Activated T-cell treated with anti-CD3 and anti-CD28 coated beads, Interleukin-2, amount 50 U/mL, for 1 hour (primary cell): Measurements from ENCODE around the gene ZSCAN12.

Experiments
- DNase-seq: peaks from one replicate; pipeline ENCODE4 v3.0.0-alpha.2; 2020

ZSCAN12 gene

DNA sequence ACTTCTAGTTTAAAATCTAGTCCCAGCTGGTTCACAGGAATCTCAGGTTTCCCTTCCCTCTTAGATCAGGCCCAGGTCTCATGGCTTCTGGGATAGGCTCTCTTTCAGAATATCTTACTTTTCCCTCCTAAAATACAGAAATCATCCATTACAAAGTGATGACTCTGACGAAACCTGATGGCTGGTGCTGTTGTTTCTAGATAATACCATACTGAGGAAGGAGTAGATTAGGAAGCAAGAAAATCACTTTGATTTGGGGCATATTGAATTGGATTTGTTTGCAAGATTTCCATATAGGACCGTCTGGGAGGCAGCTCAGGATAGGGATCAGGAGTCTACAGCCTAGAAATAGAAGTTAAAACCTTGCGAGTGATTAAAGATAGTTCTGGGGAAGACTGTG is 46.2 kb downstream of the ZSCAN12 start:
- DNase-seq, result no peak

DNA sequence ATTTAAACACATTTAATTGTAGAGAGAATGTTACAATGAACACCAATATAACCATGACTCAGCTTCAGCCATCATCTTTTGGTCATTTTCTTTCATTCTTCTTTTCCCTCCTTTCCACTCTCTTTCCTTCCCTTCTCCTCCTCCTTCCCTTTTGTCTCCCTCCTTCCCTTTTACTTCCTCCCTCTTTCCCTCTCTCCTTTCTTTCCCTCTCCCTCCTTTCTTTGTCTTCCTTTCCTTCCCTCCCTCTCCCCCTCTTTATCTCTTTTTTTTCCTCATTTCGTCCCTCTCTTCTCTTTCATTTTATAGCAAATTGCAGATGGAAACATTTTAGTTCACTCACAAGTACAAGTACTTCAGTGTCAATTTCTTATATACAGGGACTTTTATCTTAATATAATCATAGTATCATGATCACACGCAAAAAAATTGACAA is 48.0 kb downstream of the ZSCAN12 start:
- no peak for DNase-seq

DNA sequence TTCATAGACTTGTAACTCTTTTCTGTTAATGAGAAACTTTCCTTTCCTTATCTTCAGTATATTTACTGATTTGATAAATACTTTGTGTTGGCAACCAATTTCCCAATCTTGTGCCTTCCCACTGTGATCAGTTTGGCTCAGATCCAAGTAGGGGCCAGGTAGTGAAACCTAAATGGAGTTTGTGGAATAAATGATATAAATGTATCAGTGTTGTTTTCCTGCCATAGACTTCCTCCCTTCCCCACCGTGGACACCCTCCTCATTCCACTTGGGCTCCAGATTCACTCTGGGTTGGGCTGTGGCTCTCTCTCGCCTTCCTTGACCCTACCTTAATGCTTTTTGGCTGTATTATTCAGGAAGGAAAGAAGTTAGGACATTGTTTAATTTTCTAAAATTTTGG is 48.5 kb downstream of the ZSCAN12 start:
- DNase-seq, result no peak

DNA sequence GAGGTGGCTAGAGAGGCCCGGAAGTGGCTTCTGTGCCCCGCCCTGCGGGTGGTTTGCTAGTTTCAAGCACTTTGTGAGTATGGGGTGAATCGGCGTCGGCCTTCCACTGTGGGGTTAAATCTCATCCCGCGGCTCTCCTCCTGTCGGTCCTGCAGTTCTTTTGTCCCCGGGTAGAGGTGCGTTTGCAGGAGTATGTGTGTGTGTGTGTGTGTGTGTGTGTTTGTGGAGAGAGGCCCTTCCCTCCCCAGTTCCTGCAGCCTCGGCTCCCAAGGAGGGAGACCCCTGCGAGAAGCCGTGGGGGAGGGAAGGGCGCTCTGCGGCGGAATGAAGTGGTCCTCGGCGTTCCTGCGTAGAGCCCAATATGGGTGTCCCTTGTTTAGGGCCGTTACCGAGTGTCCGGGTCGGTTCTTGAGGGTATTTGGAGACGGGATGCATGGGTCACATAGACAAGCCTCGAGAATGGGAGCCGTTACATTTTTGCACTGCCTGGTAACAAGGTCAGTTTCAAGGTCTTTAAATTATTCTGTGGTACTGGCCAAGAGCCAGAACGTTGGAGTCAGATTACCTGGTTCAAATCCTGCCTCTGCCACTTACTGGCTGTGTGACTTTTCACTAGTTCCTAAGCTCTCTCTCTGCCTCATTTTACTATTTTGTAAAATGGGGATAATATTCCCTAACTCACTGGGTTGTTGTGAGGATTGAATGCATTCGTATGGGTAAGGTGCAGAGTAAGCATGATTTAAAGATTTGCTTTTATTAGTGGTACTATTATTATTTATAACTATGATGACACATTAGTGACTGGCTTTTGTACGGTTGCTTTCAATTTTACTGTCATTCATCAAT is 49.4 kb downstream of the ZSCAN12 start, which contains the start of gene ZKSCAN3:
Gene ZKSCAN3 (plus strand): TSS at position 56 of the 846 bp plus-strand sequence. CDS start 9,640 bp downstream, outside the sequence.
- DNase-seq, result peak; percentile 80

DNA sequence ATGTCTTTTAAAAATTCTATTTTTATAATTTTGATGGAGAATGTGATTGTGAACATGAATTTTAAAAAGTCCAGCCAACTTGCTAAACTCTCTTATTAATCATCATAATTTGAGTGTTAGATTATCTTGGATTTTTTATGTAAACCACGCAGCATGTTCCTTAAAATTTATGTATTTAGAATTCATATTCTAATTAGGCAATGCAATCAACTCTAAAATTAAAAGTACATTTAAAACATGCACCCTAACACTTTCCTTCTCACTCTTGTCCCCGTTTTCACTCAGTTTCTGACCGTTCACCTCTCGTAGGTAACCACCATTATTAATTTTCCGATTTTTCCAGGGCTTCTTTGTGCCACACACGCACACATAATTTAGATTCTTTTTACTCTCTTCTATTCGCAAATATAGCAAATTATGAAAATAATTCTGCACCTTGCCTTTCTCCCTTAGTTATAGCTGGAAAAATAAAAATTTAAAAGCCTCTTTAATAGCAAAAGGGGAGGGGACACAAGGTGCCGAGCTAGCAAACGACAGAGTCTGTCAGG is 50.1 kb downstream of the ZSCAN12 start:
- DNase-seq, result no peak

DNA sequence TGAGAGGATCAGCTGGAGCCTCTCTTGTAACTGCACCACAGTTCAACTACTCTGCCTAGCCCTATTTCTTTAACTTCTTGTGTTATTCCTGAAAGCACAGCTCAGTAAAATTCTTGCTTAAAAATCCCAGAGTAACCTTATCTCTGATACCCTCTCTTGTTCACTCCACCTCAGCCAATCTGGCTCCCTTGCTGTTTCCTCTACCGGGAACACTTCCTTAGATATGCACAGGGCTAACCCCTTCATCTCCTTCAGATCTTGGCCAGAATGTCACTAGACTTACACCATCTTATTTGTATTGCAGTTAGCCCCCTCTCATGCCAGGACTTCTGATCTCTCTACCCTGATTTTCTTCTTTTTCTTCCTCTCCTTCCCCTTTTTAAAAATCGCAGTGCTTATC is 52.4 kb downstream of the ZSCAN12 start:
- no peak for DNase-seq

DNA sequence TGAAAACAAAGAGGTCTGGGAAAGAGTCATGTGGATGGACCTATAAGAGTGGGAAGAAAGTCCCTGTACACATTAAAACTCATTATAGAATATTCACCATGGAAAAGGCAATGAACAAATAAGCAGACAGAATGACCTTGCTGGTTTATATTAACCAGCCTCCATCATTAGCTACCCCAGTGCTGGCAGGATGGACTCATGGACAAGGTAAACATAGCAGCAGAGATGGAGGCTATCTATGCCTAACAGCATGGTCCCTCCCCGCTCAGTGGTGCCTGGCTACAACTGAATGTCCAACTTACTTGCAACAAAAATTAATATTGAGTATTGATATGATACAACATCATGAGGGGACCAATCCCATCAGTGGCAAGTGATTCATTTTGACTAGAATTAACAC is 54.3 kb downstream of the ZSCAN12 start:
- no peak for DNase-seq

DNA sequence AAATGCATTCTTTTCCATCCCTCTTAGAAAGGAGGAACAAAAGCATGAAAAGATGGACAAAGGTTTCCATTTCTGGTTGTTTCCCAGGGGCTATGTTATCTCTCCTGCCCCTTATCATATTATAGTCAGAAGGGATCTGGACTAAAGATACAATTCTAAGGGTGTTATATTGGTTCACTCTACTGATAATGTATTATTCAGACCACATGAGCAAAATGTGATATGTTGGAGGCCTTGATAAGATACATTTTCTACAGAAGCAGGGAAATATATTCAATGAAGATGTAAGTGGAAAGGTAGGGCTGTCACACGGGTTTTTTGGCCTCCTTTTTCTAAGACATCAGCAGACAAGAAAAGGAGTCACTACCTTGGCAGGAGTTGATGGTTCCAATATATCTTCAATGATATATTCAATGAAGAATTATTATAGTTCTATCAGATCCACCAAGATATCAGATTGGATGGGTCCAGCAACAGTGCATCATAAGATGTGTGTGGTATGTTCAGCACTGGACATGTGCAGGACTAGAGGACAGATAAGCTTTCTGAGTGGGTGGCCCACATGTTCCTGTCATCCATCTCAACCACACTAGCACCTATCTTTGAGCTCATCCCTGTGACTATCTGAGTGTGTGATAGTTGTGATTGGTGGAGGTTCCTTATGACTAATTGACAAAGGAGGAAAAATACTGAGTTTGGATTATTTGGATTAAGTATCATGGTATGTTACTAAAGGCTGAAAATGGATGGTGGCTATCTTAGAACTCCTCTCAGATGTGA is 55.5 kb downstream of the ZSCAN12 start:
- DNase-seq, result no peak

DNA sequence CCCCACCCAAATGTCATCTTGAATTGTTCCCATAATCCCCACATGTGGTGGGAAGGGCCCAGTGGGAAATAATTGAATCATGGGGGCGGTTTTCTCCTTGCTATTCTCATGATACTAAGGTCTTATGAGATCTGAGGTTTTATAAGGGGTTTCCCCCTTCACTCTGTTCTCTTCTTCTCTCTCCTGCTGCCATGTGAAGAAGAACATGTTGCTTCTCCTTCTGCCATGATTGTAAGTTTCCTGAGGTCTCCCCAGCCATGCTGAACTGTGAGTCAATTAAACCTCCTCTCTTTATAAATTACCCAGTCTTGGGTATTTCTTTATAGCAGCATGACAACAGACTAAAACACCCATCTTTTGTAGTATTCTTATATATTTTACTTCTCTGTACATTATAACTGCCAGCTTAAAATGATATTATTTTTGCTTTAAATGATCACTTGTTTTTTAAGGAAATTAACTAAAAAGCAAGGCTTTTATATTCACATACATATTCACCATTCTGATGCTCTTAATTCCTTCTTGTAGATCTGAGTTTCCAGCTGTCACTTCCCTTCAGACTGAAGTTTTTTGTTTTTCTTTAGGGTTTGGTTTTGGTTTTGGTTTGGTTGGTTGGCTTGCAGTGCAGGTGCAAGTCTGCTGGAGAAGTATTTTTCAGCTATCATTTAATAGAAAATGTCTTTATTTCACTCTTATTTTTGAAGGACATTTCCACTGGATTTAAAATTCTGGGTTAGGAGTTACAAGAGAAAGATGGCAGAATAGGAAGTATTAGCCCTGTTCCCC is 59.0 kb downstream of the ZSCAN12 start:
- no peak for DNase-seq

DNA sequence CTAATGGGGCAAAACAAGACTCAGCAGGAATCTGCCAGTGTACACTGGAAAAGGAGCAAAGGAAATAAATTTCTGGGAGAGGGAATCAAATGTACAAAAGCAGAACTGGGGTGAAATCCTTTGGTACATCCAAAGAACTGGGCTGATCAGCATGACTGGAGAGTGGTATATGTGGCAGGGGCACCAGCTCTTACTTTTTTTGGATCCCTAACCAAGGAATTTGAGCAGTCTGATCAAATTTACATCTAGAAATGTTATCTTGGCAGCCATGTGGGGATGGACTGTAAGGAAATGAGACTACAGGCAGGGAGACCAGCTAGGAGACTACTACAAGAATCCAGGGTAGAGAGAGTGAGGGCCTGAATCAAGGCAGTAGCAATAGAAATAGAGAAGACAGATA is 62.4 kb downstream of the ZSCAN12 start:
- no peak for DNase-seq

DNA sequence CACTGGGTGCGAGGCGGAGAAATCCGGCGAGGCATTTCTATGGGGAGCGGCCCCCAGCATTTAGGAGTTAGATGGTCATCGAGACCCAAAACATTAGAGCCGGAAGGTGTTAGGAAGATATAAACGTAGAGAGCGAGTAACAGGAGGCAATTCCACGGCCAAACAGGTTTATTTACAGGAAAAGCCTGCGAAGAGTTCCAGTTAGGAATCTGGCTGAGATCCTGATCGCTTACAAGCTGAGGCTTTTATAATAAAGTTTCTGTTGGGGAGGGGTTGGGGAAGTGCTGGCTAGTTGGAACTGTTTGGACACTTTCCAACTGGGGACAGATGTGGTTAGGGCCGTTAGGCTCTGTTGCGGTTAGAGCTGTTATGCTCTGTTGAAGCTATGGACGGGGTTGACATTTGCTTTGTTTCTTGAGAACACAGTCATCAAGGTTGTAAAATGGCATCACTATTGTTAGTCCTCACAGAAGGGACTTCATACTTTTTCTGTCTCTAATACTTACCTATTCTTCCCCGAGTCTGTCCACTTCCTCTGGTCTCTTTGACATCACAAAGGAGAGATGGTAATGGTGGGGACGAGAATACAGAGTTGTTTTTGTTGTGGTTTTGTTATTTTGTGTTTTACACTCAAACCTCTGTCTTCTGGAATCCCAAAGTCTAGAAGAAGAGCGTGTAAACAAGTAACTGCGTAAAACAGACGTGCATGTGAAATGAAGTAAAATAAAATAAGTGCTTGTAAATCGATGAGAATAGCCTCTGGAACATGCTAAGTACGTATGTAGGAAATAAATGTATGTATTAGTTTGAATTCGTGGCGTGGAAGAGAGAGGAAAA is 63.0 kb downstream of the ZSCAN12 start:
- DNase-seq, result no peak

DNA sequence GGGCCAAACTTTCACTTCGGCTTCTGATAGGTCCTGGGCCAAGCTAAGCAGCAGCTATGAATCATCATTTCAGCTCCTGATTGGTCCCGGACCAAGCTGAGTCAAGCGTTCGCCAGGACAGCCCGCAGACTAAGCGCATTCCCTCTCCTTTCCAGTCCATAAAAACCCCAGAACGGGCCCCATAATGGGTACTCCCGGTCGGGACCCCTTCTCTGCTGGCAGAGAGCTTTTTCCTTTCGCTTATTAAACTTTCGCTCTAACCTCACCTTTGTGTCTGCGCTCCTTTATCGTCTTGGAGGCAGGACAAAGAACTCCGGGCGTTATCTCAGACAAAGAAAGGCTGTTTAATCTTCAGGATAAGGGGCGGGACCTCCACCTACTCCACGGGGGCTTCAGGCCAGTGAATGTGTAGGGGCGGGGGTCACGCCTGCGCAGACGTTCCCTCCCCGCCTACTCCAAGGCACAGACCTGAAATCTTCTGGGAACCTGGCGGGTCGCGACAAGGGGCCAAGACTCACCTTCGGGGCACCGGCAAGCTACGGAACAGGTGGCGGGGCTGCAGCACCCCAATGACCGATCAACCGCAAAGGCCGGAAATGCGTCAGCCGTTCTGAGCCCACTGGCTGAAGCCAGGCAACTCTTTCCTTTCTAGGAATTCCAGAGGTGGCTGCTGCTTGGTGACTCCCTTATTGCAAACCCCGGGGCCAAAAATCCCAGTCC is 63.8 kb downstream of the ZSCAN12 start, which contains the start of gene ZSCAN31:
Gene ZSCAN31 (minus strand): TSS at position 585 of the 720 bp plus-strand sequence. CDS start 6,465 bp downstream, outside the sequence.
- peak; percentile 82 for DNase-seq

DNA sequence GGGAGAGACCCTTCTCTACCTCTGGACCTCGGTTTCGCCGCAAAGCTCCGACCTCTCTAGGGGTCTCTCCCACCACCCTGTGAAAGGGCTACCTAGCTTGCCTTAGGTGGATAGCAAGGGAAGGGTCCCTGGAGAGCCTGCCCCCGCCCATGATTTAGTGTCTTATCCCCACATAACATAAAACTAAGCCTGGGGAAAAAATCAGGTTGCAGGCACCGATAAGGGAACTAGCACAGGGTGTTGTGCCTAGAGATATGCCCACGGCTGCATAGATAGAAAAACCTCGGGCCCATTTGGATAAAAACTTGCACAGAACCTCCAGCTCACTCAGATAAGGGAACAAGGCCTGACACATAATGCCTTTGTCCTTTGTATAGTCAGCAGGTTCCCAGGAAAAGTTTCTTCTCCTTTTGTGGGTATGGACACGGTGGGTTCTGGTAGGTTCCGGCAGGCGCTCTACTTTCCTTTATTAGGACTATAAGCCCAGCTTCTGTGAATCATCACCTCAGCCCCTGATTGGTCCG is 64.4 kb downstream of the ZSCAN12 start:
- no peak for DNase-seq

DNA sequence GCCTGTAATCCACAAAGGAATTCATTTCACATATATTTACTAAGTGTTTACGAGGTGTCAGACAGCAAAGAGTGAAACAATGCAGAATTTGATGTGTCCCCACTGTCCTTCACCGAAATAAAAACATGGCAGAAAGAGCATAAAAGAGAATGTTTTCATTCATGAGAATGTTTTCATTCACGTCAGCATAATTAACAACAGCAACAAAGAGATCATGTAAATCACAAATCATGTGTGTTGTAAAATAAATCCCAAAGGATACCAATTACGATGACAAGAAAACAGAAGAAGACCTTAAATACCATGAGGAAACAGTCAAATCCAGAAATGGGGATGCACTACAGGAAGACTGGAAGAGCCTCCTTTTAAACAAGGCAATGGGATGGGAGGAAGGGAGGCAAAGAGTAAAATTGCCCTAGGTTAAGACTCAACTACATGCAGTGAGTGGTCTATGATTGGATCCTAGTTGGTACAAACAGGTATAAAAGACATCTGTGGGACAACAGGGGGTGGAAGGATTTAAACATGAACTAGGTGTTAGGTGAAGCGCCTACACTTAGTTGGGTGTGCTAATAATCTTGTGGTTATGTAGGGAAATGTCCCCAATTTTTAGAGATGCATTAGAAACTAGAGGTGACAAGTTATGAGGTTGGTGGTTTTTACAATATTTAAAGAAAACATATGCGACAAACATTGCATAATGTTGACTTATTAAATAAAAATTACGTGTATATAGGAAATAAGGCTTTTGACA is 65.1 kb downstream of the ZSCAN12 start:
- DNase-seq, result no peak

DNA sequence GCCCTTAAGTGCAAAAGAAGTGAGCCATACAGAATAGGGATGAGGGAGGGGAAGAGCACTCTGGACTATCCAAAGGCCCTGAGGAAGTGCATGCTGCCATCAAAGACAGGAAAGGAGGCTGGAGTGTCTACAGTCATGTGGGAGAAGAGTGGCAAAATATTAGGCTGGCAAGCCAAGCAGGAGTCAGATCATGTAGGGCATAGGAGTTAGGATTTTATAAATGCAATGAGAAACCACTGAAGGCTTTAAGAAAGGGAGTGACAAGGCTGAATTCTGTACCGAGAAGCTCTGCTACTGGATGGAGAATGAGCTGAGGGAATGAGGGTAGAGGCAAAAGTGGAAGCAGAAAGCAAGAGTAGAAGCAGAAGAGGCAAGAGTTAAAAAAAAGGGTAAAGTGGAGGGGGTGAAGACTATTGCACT is 65.9 kb downstream of the ZSCAN12 start:
- DNase-seq, result no peak

DNA sequence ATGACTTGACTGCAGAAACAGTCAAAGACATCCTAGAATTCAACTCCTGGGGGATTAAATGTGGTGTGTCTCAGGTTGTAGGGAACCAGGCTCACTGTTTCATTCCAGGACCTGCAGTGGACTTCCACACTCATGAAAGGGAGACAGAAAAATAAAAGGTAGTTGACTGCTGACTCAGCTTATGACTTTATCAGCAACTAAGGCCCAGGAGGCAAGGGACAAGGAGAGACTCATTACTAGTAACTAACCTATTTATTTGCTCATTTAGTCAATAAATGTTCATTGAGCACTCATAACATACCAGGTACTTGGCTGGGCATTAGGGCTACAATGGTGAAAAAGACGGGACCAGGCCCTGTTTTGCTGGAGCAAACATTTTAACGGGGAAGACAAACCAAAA is 66.5 kb downstream of the ZSCAN12 start:
- no peak for DNase-seq

DNA sequence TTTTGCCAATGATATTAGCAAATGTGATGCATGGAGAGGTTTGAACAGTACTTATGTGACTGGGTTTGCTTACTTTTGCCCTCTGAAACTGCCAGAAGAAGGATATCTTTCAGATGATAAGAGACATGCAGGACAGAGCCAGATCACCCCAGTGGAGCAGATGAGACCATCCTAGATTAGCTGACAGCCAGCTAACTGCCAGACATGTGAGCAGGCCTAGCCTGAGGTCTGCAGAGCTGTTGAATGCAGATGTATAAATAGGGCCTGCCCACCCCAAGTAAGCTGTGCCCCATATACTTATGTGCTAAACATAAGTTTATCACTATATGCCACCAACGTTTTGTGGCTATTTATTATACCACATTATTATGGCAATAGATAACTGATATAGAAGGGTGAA is 69.5 kb downstream of the ZSCAN12 start:
- DNase-seq, result no peak
